Chondrocyte (in vitro differentiated cells): ENCODE results near the gene MAOB. TPM values are rescaled to one million over a fixed set of nuclear protein-coding genes. Genes with fewer than 3 reads are reported as not detected.

Experiments
- DNase-seq: peaks from one replicate; pipeline ENCODE4 v3.0.0; 2021; ENCODE audit warnings: mixed read lengths, low spot score
- H3K27ac Mint-ChIP-seq: one replicate; pipeline ENCODE4 v1.8.0; 2021; ENCODE audit warnings: mild to moderate bottlenecking, moderate library complexity, mixed read lengths; ENCODE audit not compliant: unreplicated experiment
- H3K27me3 Mint-ChIP-seq: 2 replicates; pipeline ENCODE4 v1.8.0; 2021; ENCODE audit warnings: low read depth, mixed read lengths
- H3K36me3 Mint-ChIP-seq: 2 replicates; pipeline ENCODE4 v1.8.0; 2021; ENCODE audit warnings: low read depth, mixed read lengths
- H3K4me1 Mint-ChIP-seq: 2 replicates; pipeline ENCODE4 v1.8.0; 2021; ENCODE audit warnings: low read depth, mild to moderate bottlenecking, mixed read lengths
- H3K4me3 Mint-ChIP-seq: one replicate; pipeline ENCODE4 v1.8.0; 2021; ENCODE audit warnings: mild to moderate bottlenecking, moderate library complexity, mixed read lengths; ENCODE audit not compliant: unreplicated experiment
- H3K9me3 Mint-ChIP-seq: 2 replicates; pipeline ENCODE4 v1.8.0; 2021; ENCODE audit warnings: low read depth, mixed read lengths
- CTCF ChIP-seq: fragments of 200-600 bp; sonication (generic); IDR thresholded peaks from 2 replicates; pipeline ENCODE4 v1.5.0; 2021; ENCODE audit warnings: antibody characterized with exemption, mild to moderate bottlenecking, moderate library complexity
- total RNA-seq: library from RNA; stranded (reverse); gene quantifications from 3 replicates; pipeline ENCODE4 v1.2.1, GENCODE V29; 2021

Gene MAOB
- total RNA-seq, 1 donor from 2014 or later: 3.2 TPM

- Mint-ChIP-seq H3K27me3 (no peaks in the 10 kb centered on the region), H3K4me1 (peaks cover 5% of the 10 kb centered on the region), H3K4me3 (no peak overlapping the region), H3K27ac (no peak overlapping the region), H3K36me3 (no peaks in the 10 kb centered on the region), H3K9me3 (no peaks in the 10 kb centered on the region)
- no peak for DNase-seq
- TF ChIP-seq CTCF: no peak
These were observed 16.3 kb upstream of the MAOB start for GRCh38 chrX:43898406-43899035.

DNA sequence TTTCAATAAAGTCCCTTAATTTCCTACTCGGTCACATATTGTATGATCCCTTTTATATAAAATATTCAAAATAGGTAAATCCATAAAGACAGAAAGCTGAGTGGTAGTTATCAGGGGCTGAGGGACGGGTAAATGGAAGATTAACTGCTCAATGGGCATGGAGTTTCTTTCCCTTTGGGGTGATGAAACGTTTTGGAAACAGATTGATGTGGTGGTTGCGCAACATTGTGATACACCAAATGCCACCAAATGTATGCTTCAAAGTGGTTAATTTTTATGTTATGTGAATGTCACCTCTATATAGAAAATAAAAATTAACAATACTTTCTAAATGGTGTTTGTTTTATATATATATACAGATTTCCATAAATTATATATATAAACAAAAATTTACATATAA lies 15.0 kb upstream of the MAOB start:
- DNase-seq: no peak
- Mint-ChIP-seq H3K27ac (no peak overlapping the region), H3K9me3 (no peaks in the 10 kb centered on the region), H3K36me3 (no peaks in the 10 kb centered on the region), H3K4me1 (peaks cover 7% of the 10 kb centered on the region), H3K27me3 (no peaks in the 10 kb centered on the region), H3K4me3 (no peak overlapping the region)
- TF ChIP-seq CTCF: no peak

DNA sequence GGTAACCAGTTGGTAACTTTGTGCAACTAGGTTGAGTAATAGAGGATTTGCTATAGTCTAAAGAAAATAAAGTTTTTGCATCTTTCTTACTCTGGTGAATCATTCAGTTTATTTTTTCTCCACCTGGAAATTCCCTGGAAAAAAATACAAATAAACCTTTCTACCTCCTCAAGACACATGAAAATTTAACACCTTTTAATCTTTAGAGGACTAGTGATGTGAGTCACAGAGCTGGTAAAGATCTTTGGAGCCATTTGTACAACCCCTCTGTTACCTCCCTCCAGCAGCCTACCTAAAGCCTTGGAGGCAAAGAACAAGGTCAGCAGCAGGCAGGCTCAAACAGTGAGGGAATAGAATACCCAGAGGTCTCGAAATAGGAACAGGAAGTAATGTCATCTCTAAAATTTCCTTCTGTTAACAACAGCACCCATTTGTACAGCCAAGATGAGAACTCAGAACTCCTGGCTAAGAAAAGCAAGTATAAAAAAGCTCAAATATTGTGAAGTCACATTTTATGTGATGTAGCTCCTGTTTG lies 10.2 kb upstream of the MAOB start:
- H3K27ac Mint-ChIP-seq: no peak overlapping the region
- DNase-seq: no peak
- H3K36me3 Mint-ChIP-seq: no peaks in the 10 kb centered on the region
- H3K9me3 Mint-ChIP-seq: peaks cover 14% of the 10 kb centered on the region
- no peaks in the 10 kb centered on the region for H3K27me3 Mint-ChIP-seq
- peaks cover 2% of the 10 kb centered on the region for H3K4me1 Mint-ChIP-seq
- no peak for TF ChIP-seq CTCF
- H3K4me3 Mint-ChIP-seq: no peak overlapping the region

- Mint-ChIP-seq H3K36me3 (no peaks in the 10 kb centered on the region), H3K4me1 (no peaks in the 10 kb centered on the region), H3K27ac (no peak overlapping the region), H3K27me3 (no peaks in the 10 kb centered on the region), H3K4me3 (no peak overlapping the region), H3K9me3 (peaks cover 23% of the 10 kb centered on the region)
- no peak for DNase-seq
- no peak for TF ChIP-seq CTCF
These were observed 3.4 kb upstream of the MAOB start for GRCh38 chrX:43885617-43886016.

GRCh38 chrX:43881410-43882293 lies 598 bp downstream of the MAOB start:
- no peaks in the 10 kb centered on the region for H3K36me3 Mint-ChIP-seq
- H3K4me3 Mint-ChIP-seq: no peak overlapping the region
- no peaks in the 10 kb centered on the region for H3K27me3 Mint-ChIP-seq
- peaks cover 6% of the 10 kb centered on the region for H3K9me3 Mint-ChIP-seq
- no peak overlapping the region for H3K27ac Mint-ChIP-seq
- DNase-seq: no peak
- peaks cover 7% of the 10 kb centered on the region for H3K4me1 Mint-ChIP-seq
- no peak for TF ChIP-seq CTCF
